OCI-LY7 (cell line): ENCODE measurements around the gene FAM114A1.

Experiments used
- EZH2phosphoT487 ChIP-seq: fragments of 200-600 bp; sonication (generic); IDR thresholded peaks from 2 replicates; pipeline ENCODE4 v1.6.1; 2018; ENCODE audit warnings: low read depth, borderline replicate concordance, mild to moderate bottlenecking, mixed run types, antibody characterized with exemption, low read length, moderate library complexity, mixed read lengths
- TF ChIP-seq, protein P1 (sequence below): fragments of 200-600 bp; sonication (generic); conservative IDR thresholded peaks from 2 replicates; pipeline ENCODE4 v1.5.1; 2014; ENCODE audit warnings: mild to moderate bottlenecking, antibody characterized with exemption, low read length, moderate library complexity, mixed read lengths

DNA sequence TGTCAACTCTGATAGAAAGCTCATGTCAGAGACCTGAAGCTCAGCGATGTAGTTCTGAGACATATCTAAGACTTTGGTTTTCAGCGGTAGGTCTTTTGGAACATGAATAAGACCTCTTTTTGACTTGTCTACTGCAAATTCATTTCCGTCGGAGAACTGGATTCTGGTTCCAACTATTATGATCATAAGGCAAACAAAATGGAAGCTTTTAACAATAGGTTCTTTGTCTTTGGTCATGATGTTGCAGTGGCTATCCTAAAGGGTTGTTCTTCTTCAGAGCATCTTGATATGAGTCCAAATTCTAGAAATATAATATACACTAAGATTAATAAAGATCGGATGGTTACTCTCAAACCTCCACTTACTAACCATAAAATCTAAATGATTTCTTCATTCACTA, 38.4 kb upstream of the FAM114A1 start:
- TF ChIP-seq, protein P1, sequence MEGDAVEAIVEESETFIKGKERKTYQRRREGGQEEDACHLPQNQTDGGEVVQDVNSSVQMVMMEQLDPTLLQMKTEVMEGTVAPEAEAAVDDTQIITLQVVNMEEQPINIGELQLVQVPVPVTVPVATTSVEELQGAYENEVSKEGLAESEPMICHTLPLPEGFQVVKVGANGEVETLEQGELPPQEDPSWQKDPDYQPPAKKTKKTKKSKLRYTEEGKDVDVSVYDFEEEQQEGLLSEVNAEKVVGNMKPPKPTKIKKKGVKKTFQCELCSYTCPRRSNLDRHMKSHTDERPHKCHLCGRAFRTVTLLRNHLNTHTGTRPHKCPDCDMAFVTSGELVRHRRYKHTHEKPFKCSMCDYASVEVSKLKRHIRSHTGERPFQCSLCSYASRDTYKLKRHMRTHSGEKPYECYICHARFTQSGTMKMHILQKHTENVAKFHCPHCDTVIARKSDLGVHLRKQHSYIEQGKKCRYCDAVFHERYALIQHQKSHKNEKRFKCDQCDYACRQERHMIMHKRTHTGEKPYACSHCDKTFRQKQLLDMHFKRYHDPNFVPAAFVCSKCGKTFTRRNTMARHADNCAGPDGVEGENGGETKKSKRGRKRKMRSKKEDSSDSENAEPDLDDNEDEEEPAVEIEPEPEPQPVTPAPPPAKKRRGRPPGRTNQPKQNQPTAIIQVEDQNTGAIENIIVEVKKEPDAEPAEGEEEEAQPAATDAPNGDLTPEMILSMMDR: no peak
- no peak for TF ChIP-seq EZH2phosphoT487
